Kidney (tissue), 14 donors: Measurements from ENCODE around the gene NCOA1. TPM values are rescaled to one million over a fixed set of nuclear protein-coding genes. Genes with fewer than 3 reads are reported as not detected.
A peak's percentile ranks its signal among the peaks of the same experiment; 100 is the strongest.
"Not testable (repeated sequence)": the region's sequence is repeated elsewhere in the genome, so short reads cannot be mapped to it uniquely, and the experiment has no call there.

Source experiments
- DNase-seq, 5 donors: peaks; one replicate each; pipeline ENCODE4 v3.0.0-alpha.2; 2013 to 2020
- FAIRE-seq: peaks from 2 replicates; lab custom pipeline; 2012; peaks lifted over from hg19 to GRCh38; lab: Jason Lieb, UNC
- H3K27ac ChIP-seq, 2 donors: one replicate each; pipeline ENCODE4 v1.7.0; 2013; ENCODE audit warnings: low read depth in 2 of 2, low read length in 2 of 2, inconsistent platforms in 1 of 2
- H3K27me3 ChIP-seq: one replicate; pipeline ENCODE4 v1.7.1; 2013; ENCODE audit warnings: low read length, inconsistent platforms; ENCODE audit not compliant: control insufficient read depth, insufficient read depth
- H3K36me3 ChIP-seq, 3 donors: one replicate each; pipeline versions ENCODE4 v1.7.0 to v1.7.1; 2013; ENCODE audit warnings: low read length in 3 of 3, control low read depth in 1 of 3, inconsistent platforms in 1 of 3; ENCODE audit not compliant: insufficient read depth in 3 of 3, control insufficient read depth in 2 of 3
- H3K4me1 ChIP-seq, 3 donors: one replicate each; pipeline versions ENCODE4 v1.7.0 to v1.7.1; 2013; ENCODE audit warnings: low read length in 3 of 3, inconsistent platforms in 1 of 3, low read depth in 1 of 3; ENCODE audit not compliant: control insufficient read depth in 2 of 3, insufficient read depth in 2 of 3
- H3K4me3 ChIP-seq, 3 donors: one replicate each; pipeline versions ENCODE4 v1.7.0 to v1.8.1; 2013; ENCODE audit warnings: low read length in 3 of 3, control low read depth in 1 of 3, inconsistent platforms in 1 of 3
- H3K9ac ChIP-seq, 3 donors: one replicate each; pipeline versions ENCODE4 v1.7.0 to v1.7.1; 2013; ENCODE audit warnings: low read length in 3 of 3, control low read depth in 1 of 3, inconsistent platforms in 1 of 3
- H3K9me3 ChIP-seq, 3 donors: one replicate each; pipeline versions ENCODE4 v1.7.0 to v1.7.1; 2013; ENCODE audit warnings: low read length in 3 of 3, control low read depth in 1 of 3, inconsistent platforms in 1 of 3; ENCODE audit not compliant: control insufficient read depth in 2 of 3, insufficient read depth in 1 of 3
- intact Hi-C: fragments of 100-400 bp; cut with DNase I; formaldehyde crosslinking; loops from one replicate; pipeline ENCODE4 v1.11.1; 2022
- polyA plus RNA-seq: library from polyadenylated mRNA; stranded (reverse); fragments of 350-450 nt; fragmentation: Illumina TruSeq; extraction: RNeasy Lipid Tissue Mini Kit (QIAGEN cat#74804); gene quantifications from one replicate; pipeline ENCODE4 v1.2.3, GENCODE V29; 2014; ENCODE audit warnings: low read depth, low replicate concordance; ENCODE audit not compliant: insufficient read depth
- total RNA-seq: library from RNA; stranded (reverse); fragmentation: NEBNext Ultra II Directional; extraction: Animal tissue kit (Norgen Biotek cat#: 25700); gene quantifications from one replicate; pipeline ENCODE4 v1.2.1, GENCODE V29; 2021
- TF ChIP-seq, protein P1 (sequence below): IDR thresholded peaks from 3 replicates; pipeline ENCODE4 v1.5.1; 2012; ENCODE audit warnings: mild to moderate bottlenecking, moderate library complexity, borderline replicate concordance; ENCODE audit not compliant: insufficient read depth; ENCODE audit errors: extremely low read depth
- donor health status: control.
- donor health status: control.
- donor health status: control.
- donor health status: control.
- donor health status: control.
- donor health status: DM: yes; HTN: yes; CAD: no.
- donor health status: Normal renal cell carcinoma (clear cell type).

NCOA1 gene
- total and polyA plus RNA-seq, 2 donors from 2014 or later, result 11.6 to 41.5 TPM

DNA sequence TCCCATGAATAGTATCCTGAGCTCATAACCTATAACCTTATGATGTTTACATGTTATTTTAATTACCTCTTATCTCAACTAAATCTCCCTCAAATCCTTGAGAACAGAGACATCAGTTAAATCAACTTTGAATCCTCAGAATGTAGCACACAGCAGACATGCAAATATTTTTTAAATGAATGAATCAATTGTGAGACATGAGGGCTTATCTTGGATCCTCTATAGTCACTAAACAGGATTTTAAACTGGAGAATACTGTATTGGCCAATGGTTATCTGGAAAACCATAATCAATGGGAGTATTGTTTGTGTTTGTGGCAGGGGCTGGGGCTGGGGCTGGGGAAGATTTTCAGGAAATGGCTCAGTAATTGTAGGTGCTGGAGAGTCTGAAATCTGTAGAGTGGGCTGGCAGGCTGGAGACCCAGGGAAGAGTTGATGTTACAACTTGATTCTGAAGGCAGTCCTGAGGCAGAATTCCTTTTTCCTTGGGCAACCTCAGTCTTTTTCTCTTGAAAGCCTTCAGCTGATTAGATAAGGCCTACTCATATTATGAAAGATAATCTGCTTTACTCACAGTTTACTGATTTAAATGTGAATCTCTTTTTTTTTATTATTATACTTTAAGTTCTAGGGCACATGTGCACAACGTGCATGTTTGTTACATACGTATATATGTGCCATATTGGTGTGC, 106.3 kb downstream of the NCOA1 start:
- Histone ChIP-seq H3K4me1 (no peaks in the 10 kb centered on the region), H3K27me3 (no peaks in the 10 kb centered on the region), H3K4me3 (no peak overlapping the region), H3K9me3 (no peaks in the 10 kb centered on the region), H3K9ac (no peak overlapping the region), H3K27ac (no peak overlapping the region), H3K36me3 (no peaks in the 10 kb centered on the region)
- TF ChIP-seq, protein P1, sequence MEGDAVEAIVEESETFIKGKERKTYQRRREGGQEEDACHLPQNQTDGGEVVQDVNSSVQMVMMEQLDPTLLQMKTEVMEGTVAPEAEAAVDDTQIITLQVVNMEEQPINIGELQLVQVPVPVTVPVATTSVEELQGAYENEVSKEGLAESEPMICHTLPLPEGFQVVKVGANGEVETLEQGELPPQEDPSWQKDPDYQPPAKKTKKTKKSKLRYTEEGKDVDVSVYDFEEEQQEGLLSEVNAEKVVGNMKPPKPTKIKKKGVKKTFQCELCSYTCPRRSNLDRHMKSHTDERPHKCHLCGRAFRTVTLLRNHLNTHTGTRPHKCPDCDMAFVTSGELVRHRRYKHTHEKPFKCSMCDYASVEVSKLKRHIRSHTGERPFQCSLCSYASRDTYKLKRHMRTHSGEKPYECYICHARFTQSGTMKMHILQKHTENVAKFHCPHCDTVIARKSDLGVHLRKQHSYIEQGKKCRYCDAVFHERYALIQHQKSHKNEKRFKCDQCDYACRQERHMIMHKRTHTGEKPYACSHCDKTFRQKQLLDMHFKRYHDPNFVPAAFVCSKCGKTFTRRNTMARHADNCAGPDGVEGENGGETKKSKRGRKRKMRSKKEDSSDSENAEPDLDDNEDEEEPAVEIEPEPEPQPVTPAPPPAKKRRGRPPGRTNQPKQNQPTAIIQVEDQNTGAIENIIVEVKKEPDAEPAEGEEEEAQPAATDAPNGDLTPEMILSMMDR, result no peak
- FAIRE-seq (no peak), DNase-seq (no peak)
- intact Hi-C loops, result no loop called here

DNA sequence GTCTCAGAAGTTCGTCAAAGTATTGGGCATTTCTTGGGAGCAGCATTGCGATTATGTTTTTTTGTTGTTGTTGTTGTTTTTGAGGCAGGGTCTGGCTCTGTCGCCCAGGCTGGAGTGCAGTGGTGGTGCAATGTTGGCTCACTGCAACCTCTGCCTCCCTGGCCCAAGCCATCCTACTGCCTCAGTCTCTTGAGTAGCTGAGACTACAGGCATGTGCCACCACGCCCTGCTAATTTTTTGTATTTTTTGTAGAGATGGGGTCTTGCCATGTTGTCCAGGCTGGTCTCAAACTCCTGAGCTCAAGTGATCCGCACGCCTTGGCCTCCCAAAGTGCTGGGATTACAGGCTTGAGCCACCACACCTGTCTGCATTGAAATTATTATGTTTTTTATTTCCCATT, 109.1 kb downstream of the NCOA1 start:
- H3K27ac ChIP-seq, H3K4me3 ChIP-seq, H3K4me1 ChIP-seq, intact Hi-C loops, DNase-seq, H3K9ac ChIP-seq, FAIRE-seq, H3K9me3 ChIP-seq, H3K36me3 ChIP-seq, H3K27me3 ChIP-seq: not testable (repeated sequence)

DNA sequence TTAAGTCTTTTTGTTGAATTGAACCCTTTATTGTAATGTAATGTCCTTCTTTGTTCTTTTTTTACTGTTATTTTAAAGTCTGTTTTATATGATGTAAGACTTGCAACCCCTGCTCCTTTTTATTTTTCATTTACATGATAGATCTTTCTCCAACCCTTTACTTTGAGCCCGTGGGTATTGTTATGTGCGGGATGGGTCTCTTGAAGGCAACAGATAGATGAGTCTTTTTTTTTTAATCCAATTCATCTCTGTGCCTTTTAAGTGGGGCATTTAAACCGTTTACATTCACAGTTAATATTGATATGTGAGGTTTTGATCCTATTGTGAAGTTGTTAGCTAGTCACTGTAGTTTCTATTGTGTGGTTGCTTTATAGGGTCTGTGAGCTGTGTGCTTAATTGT, 120.6 kb downstream of the NCOA1 start:
- TF ChIP-seq, protein P1, result no peak
- Histone ChIP-seq H3K9me3 (no peaks in the 10 kb centered on the region), H3K27ac (no peak overlapping the region), H3K4me1 (no peaks in the 10 kb centered on the region), H3K4me3 (no peak overlapping the region), H3K36me3 (no peaks in the 10 kb centered on the region), H3K9ac (no peak overlapping the region), H3K27me3 (no peaks in the 10 kb centered on the region)
- FAIRE-seq (no peak), DNase-seq (no peak)
- intact Hi-C loops, result no loop called here

DNA sequence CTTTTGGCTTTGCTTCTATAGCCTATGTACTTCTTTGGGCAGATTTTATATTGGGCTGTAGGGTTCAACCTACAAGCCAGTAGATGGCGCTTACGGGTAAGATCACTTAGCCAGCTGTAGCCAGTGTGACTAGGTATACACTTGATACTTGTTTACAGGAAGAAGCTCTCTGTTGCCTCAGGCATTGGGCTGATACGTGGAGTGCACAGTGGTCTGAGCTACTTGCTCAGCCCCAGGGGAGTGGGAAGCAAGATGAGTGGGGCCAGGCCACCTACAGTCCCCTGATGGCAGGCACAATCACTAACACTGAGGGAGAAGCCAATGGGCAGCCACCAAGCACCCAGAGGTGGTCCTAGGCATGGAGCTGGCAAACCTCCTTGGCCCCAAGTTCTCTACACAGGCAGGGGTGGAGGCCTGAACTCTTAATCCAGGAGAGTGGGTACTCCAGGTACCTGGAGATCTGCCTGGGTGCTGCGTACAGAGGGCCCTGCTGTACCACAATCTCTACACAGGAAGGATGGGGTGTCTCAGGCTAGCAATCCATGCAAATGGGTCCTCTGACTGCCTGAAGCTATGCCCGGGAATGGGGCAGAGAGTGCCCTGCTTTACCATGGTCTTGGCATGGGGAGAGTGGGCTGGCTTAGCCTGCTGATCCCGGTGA, 122.2 kb downstream of the NCOA1 start:
- H3K4me3 ChIP-seq, result no peak overlapping the region
- no peak overlapping the region for H3K9ac ChIP-seq
- FAIRE-seq (no peak), DNase-seq (no peak)
- no peak overlapping the region for H3K27ac ChIP-seq
- H3K4me1 ChIP-seq, result peaks cover 0 to 1% (median 0%) of the 10 kb centered on the region in 3 donors
- TF ChIP-seq, protein P1, result peak; percentile 9
- no peaks in the 10 kb centered on the region for H3K9me3 ChIP-seq
- intact Hi-C loops, result no loop called here
- H3K27me3 ChIP-seq, result no peaks in the 10 kb centered on the region
- H3K36me3 ChIP-seq, result no peaks in the 10 kb centered on the region
